Loucy (cell line): ENCODE data around the gene PLTP.

ENCODE experiments used
- H2AFZ ChIP-seq: fragments of 200-600 bp; sonication (generic); 2 replicates; pipeline ENCODE4 v1.6.0; 2016; ENCODE audit warnings: antibody characterized with exemption, mild to moderate bottlenecking, low read length, moderate library complexity
- H3F3A ChIP-seq: fragments of 200-600 bp; 2 replicates; pipeline ENCODE4 v1.6.0; 2016; ENCODE audit warnings: antibody characterized with exemption, low read depth, mild to moderate bottlenecking
- H3K27me3 ChIP-seq: fragments of 200-600 bp; sonication (generic); 2 replicates; pipeline ENCODE4 v1.6.1; 2014; ENCODE audit warnings: low read length, mild to moderate bottlenecking; ENCODE audit not compliant: insufficient read depth, poor library complexity, severe bottlenecking
- H3K36me3 ChIP-seq: fragments of 200-600 bp; sonication (generic); 2 replicates; pipeline ENCODE4 v1.6.1; 2016; ENCODE audit warnings: low read length; ENCODE audit not compliant: insufficient read depth
- H3K4me1 ChIP-seq: fragments of 200-600 bp; sonication (generic); 2 replicates; pipeline ENCODE4 v1.5.1; 2014; ENCODE audit warnings: low read length, mild to moderate bottlenecking; ENCODE audit not compliant: insufficient read depth, poor library complexity, severe bottlenecking
- H3K4me2 ChIP-seq: fragments of 200-600 bp; sonication (generic); 2 replicates; pipeline ENCODE4 v1.6.0; 2014; ENCODE audit warnings: antibody characterized with exemption, low read length, low read depth, mild to moderate bottlenecking; ENCODE audit not compliant: poor library complexity, severe bottlenecking
- H3K4me3 ChIP-seq: fragments of 200-600 bp; sonication (generic); 2 replicates; pipeline ENCODE4 v1.5.1; 2014; ENCODE audit warnings: low read length, mild to moderate bottlenecking, mixed read lengths; ENCODE audit not compliant: poor library complexity, severe bottlenecking
- H3K79me2 ChIP-seq: fragments of 200-600 bp; sonication (generic); 2 replicates; pipeline ENCODE4 v1.6.1; 2014; ENCODE audit warnings: low read length; ENCODE audit not compliant: insufficient read depth
- H3K9ac ChIP-seq: fragments of 200-600 bp; sonication (generic); 2 replicates; pipeline ENCODE4 v1.6.0; 2014; ENCODE audit warnings: mild to moderate bottlenecking, low read depth, low read length, moderate library complexity; ENCODE audit not compliant: poor library complexity, severe bottlenecking
- H3K9me2 ChIP-seq: fragments of 200-600 bp; sonication (generic); replicated peaks from 2 replicates; pipeline ENCODE4 v1.6.1; 2016; ENCODE audit warnings: low read depth, low read length, mixed read lengths
- H3K9me3 ChIP-seq: fragments of 200-600 bp; sonication (generic); 2 replicates; pipeline ENCODE4 v1.6.1; 2014; ENCODE audit warnings: mild to moderate bottlenecking, antibody characterized with exemption, low read length, low read depth; ENCODE audit not compliant: insufficient read depth
- H4K20me1 ChIP-seq: fragments of 200-600 bp; sonication (generic); 2 replicates; pipeline ENCODE4 v1.6.0; 2014; ENCODE audit warnings: antibody characterized with exemption, low read length, mild to moderate bottlenecking; ENCODE audit not compliant: insufficient read depth, poor library complexity, severe bottlenecking
- CTCF ChIP-seq: fragments of 200-600 bp; sonication (generic); conservative IDR thresholded peaks from 2 replicates; pipeline ENCODE4 v1.5.1; 2014; ENCODE audit warnings: mild to moderate bottlenecking, antibody characterized with exemption, low read length
- EZH2phosphoT487 ChIP-seq: fragments of 200-600 bp; IDR thresholded peaks from 2 replicates; pipeline ENCODE4 v1.6.1; 2018; ENCODE audit warnings: antibody characterized with exemption, mild to moderate bottlenecking, moderate library complexity, borderline replicate concordance

The PLTP gene

GRCh38 chr20:45950330-45950646, 38.3 kb upstream of the PLTP start:
- Histone ChIP-seq H3K4me2 (no peak overlapping the region), H3K36me3 (peaks cover 51% of the 10 kb centered on the region; the same call in 1 of the 2 replicates), H2AFZ (no peak overlapping the region), H3K9me3 (no peaks in the 10 kb centered on the region), H3K9ac (no peak overlapping the region), H3K27me3 (no peaks in the 10 kb centered on the region), H4K20me1 (no peaks in the 10 kb centered on the region), H3K79me2 (no peaks in the 10 kb centered on the region), H3F3A (no peaks in the 10 kb centered on the region), H3K4me3 (no peak overlapping the region), H3K9me2 (no peaks in the 10 kb centered on the region), H3K4me1 (no peaks in the 10 kb centered on the region)
- TF ChIP-seq CTCF, result no peak
- TF ChIP-seq EZH2phosphoT487, result no peak

GRCh38 chr20:45949542-45950329, 37.8 kb upstream of the PLTP start:
- no peaks in the 10 kb centered on the region for H3K9me2 ChIP-seq
- H3K9ac ChIP-seq, result no peak overlapping the region
- no peak overlapping the region for H3K4me2 ChIP-seq
- no peak overlapping the region for H3K4me3 ChIP-seq
- H3K9me3 ChIP-seq, result no peaks in the 10 kb centered on the region
- H4K20me1 ChIP-seq, result no peaks in the 10 kb centered on the region
- no peaks in the 10 kb centered on the region for H3F3A ChIP-seq
- no peaks in the 10 kb centered on the region for H3K4me1 ChIP-seq
- no peaks in the 10 kb centered on the region for H3K27me3 ChIP-seq
- no peak for TF ChIP-seq CTCF
- no peak for TF ChIP-seq EZH2phosphoT487
- H3K36me3 ChIP-seq, result peaks cover 56% of the 10 kb centered on the region; the same call in 1 of the 2 replicates
- H3K79me2 ChIP-seq, result no peaks in the 10 kb centered on the region
- no peak overlapping the region for H2AFZ ChIP-seq

- Histone ChIP-seq H3F3A (no peaks in the 10 kb centered on the region), H3K9me2 (no peaks in the 10 kb centered on the region), H4K20me1 (no peaks in the 10 kb centered on the region), H3K9ac (no peak overlapping the region), H2AFZ (no peak overlapping the region), H3K4me2 (no peak overlapping the region), H3K4me1 (no peaks in the 10 kb centered on the region), H3K9me3 (no peaks in the 10 kb centered on the region), H3K36me3 (peaks cover 64% of the 10 kb centered on the region; the same call in 1 of the 2 replicates), H3K27me3 (no peaks in the 10 kb centered on the region), H3K4me3 (no peak overlapping the region), H3K79me2 (no peaks in the 10 kb centered on the region)
- TF ChIP-seq CTCF (no peak), EZH2phosphoT487 (no peak)
Observed at GRCh38 chr20:45948742-45949541, 37.0 kb upstream of the PLTP start.
